Measurements from ENCODE around the gene CNOT4. TPM values are rescaled to one million over a fixed set of nuclear protein-coding genes. Genes with fewer than 3 reads are reported as not detected.

Gene CNOT4
- total and polyA plus RNA-seq, 10 of the 15 experiments (the other 5 are each of a cell fraction or from before 2014, with no cell fraction given) = 9.4 to 29.6 (median 16.6) TPM

GRCh38 chr7:135522509-135522908, 12.6 kb upstream of the CNOT4 start:
- 71% methylated on average over 6 of the region's 6 CpGs for WGBS (ENCODE audit: insufficient coverage, insufficient replicate concordance, low lambda C conversion rate, missing lambda C conversion rate)
- Histone ChIP-seq H3K36me3 (ENCODE audit: control insufficient read depth in 2 of 2, insufficient read depth in 2 of 2, low read length in 1 of 2) (no peaks in the 10 kb centered on the region), H3K9me3 (replicated peaks; ENCODE audit: control insufficient read depth, insufficient read depth, low read length) (no peaks in the 10 kb centered on the region), H3K27me3 (replicated peaks in 1 of 2; ENCODE audit: control insufficient read depth in 2 of 2, insufficient read depth in 2 of 2, low read length in 1 of 2) (no peaks in the 10 kb centered on the region), H3K9ac (ENCODE audit: control insufficient read depth, insufficient read depth, low read length) (no peak overlapping the region), H3K4me3 (no peak overlapping the region), H3K27ac (ENCODE audit: control insufficient read depth, insufficient read depth) (no peak overlapping the region), H3K4me1 (ENCODE audit: control insufficient read depth, insufficient read depth, low read length) (no peaks in the 10 kb centered on the region), H3K79me2 (ENCODE audit: control insufficient read depth, insufficient read depth, low read length) (no peaks in the 10 kb centered on the region), H3K4me2 (ENCODE audit: control insufficient read depth, insufficient read depth) (no peak overlapping the region), H4K20me1 (ENCODE audit: control insufficient read depth, insufficient read depth) (no peaks in the 10 kb centered on the region), H2AFZ (ENCODE audit: control insufficient read depth, low read depth, low read length) (no peak overlapping the region)
- BruUV-seq (replicated peaks) = no TSS peak
- POLR2A ChIA-PET = no interaction called here
- CTCF ChIA-PET = interaction anchor here (0.7 to 1.6 kb wide), 3 partner anchors 10 to 123 kb away, joined by 3 to 6 read pairs (median 5); no protein-coding TSS in a partner anchor
- SMC1A ChIA-PET (ENCODE audit: uncharacterized antibody, unreplicated experiment) = interaction anchor here (1.1 to 1.3 kb wide), 2 partner anchors 14 to 36 kb away, joined by 3 read pairs; no protein-coding TSS in a partner anchor
- FAIRE-seq = no peak
- TF ChIP-seq SRF (IDR thresholded peaks at IDR 0.05; ENCODE audit: low read depth in 2 of 2, low read length in 2 of 2) (no peak), MAX (IDR thresholded peaks at IDR 0.05; ENCODE audit: low read depth, low read length) (no peak), ZZZ3 (IDR thresholded peaks at IDR 0.05; ENCODE audit: control insufficient read depth, insufficient read length, low read depth) (no peak), TAF1 (IDR thresholded peaks at IDR 0.05; ENCODE audit: borderline replicate concordance, low read depth, low read length) (no peak), BACH1 (IDR thresholded peaks at IDR 0.05; ENCODE audit: borderline replicate concordance) (no peak), ZNF207 (IDR thresholded peaks at IDR 0.05; ENCODE audit: borderline replicate concordance) (no peak), TARDBP (IDR thresholded peaks at IDR 0.05; ENCODE audit: borderline replicate concordance) (no peak), TBL1XR1 (IDR thresholded peaks at IDR 0.05; ENCODE audit: low read depth, low read length) (no peak), ASH2L (IDR thresholded peaks at IDR 0.05; ENCODE audit: borderline replicate concordance, low read depth) (no peak), SKIL (IDR thresholded peaks at IDR 0.05; ENCODE audit: low read depth, poor library complexity, severe bottlenecking) (no peak), NFXL1 (IDR thresholded peaks at IDR 0.05; ENCODE audit: borderline replicate concordance) (no peak)
- no peak for DNase-seq (ENCODE audit: low read depth, low spot score)
- no peak for ATAC-seq
- intact Hi-C loops (cut with micrococcal nuclease; ENCODE audit: unreplicated experiment) = no loop called here
- RAD21 ChIA-PET (ENCODE audit: unreplicated experiment) = no interaction called here
- in situ Hi-C loops (cut with MboI) = no loop called here

Measured in GM12878 (cell line).